ENCODE data around the gene UQCC2.

Gene UQCC2

GRCh38 chr6:33688451-33689147 lies 22.9 kb downstream of the UQCC2 start:
- DNase-seq = no peak

DNA sequence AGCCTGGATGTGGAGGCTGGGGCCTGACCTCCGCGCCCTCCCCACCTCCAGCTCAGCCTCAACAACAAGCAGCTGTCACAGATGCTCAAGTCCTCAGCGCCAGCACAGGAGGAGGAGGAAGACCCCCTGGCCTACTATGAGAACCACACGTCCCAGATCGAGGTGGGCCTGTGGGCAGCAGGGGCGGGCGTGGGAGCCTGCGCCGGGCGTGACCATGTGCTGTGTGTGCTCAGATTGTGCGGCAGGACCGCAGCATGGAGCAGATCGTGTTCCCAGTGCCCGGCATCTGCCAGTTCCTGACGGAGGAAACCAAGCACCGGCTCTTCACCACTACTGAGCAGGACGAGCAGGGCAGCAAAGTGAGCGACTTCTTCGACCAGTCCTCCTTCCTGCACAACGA lies 23.5 kb downstream of the UQCC2 start:
- no peak for DNase-seq

GRCh38 chr6:33686981-33687975 lies 24.2 kb downstream of the UQCC2 start:
- no peak for DNase-seq

GRCh38 chr6:33686225-33686924 lies 25.1 kb downstream of the UQCC2 start:
- no peak for DNase-seq

DNA sequence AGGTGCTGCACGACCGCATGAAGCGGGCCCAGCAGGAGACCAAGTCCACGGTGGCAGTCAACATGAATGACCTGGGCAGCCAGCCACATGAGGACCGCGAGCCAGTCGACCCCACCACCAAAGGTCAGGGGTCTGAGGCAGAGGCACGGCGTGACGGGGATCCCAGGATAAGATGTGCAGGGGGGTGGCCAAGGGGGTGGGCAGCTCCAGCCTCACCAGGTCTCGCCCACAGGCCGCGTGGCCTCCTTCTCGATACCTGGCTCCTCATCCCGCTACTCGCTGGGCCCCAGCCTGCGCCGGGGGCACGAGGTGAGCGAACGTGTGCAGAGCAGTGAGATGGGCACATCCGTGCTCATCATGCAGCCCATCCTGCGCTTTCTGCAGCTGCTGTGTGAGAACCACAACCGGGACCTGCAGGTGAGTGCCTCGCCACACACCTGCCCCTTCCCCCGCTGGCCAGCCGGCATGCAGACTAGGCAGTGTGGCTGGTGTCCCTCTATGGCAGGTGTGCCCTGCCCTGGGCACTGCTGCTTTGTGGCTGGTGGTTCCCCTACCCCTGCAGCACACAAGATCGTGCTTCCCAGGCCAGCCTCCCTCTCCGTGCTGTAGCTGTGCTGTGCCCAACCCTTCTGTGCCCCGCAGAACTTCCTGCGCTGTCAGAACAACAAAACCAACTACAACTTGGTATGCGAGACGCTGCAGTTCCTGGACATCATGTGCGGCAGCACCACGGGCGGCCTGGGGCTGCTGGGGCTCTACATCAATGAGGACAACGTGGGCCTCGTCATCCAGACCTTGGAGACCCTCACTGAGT lies 25.9 kb downstream of the UQCC2 start:
- DNase-seq = no peak

- no peak for DNase-seq
Measured at GRCh38 chr6:33684983-33685382, 26.5 kb downstream of the UQCC2 start.

DNA sequence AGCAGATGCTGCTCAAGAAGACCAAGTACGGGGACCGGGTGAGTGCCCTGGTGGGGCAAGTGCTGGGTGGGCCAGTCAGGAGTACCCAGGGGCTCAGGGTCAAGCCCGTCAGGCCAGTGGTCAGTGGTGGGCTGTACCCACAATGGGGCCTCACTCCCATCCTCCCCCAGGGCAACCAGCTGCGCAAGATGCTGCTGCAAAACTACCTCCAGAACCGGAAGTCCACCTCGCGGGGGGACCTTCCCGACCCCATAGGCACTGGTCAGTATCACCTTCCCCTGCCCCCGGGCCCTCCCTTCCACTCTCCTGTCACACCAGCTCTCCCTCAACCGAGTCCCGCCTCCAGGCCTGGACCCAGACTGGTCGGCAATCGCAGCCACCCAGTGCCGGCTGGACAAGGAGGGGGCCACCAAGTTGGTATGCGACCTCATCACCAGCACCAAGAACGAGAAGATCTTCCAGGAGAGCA lies 27.0 kb downstream of the UQCC2 start:
- no peak for DNase-seq

GRCh38 chr6:33683576-33684427 lies 27.7 kb downstream of the UQCC2 start:
- DNase-seq = no peak

DNA sequence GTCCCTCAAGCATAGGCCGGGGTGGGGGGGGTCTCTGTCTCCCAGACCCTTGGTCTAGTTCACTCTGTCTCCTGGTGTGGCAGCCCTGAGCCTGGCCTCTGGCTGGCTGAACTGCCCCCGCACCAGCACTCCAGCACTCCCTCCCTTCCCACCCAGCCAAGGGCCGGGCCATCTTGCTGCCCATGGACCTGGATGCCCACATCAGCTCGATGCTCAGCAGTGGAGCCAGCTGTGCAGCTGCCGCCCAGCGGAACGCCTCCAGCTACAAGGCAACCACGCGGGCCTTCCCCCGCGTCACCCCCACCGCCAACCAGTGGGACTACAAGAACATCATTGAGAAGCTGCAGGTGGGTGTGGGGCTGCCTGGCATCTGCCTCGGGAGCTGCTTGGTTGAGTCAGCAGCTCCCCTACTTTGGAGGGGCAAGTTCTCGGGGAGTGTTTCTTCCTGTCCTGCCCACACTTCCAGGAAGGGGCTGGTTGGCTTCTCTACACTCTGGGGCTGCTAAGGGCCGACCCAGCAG lies 28.4 kb downstream of the UQCC2 start:
- no peak for DNase-seq

DNA sequence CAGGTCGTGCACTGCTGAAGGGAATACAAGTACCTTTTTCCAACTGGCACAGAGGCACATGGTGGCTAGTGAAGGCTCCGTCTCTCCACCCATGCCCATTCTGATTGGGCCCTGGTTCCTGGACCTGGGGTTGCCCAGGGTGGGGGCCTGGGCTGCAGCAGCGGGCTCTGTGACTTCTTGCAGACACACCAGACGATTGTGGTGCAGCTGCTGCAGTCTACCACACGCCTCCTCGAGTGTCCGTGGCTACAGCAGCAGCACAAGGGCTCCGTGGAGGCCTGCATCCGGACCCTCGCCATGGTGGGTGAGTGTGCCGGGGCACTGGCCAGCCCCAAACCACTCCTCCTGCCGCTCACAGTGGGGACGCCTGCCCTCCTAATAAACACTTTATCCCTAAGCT lies 29.2 kb downstream of the UQCC2 start:
- no peak for DNase-seq

DNA sequence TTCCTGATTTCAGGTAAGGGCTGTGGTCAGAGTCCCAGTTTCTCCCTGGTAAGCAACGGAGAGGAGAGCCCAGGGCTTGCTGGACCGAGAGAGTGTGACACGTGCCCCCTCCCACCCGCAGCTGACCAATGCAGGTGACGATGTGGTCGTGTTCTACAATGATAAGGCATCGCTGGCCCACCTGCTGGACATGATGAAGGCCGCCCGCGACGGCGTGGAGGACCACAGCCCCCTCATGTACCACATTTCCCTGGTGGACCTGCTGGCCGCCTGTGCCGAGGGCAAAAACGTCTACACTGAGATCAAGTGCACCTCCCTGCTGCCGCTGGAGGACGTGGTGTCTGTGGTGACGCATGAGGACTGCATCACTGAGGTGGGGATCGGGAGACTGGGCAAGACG lies 31.7 kb downstream of the UQCC2 start:
- no peak for DNase-seq

DNA sequence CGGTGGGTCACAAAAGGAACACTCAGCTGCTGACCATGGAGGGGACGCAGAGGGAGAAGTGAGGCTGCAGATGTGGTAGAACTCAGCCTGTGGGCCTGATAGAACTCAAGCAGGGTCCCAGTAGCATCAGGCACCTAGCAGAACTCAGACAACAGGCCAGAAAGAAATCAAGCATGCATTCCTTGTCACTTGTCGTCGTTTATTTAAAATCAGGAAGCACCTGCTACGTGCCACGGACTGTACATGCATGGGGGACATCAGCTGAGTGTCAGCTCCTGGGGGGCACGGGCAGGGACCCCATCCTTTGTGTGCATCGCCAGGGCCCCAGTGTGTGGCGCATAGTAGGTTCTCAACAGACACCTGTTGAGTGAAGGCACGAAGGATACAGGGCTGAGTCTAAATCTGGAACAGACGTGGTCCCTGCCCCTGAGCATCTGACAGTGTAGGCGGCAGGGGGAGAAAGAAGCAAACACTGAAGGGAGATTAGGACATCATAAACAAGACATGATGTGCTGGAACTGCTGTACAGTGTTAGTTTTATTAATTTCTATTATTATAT lies 32.5 kb downstream of the UQCC2 start:
- no peak for DNase-seq

GRCh38 chr6:33678233-33678931 lies 33.1 kb downstream of the UQCC2 start:
- DNase-seq = no peak

GRCh38 chr6:33677689-33678088 lies 33.8 kb downstream of the UQCC2 start:
- no peak for DNase-seq

DNA sequence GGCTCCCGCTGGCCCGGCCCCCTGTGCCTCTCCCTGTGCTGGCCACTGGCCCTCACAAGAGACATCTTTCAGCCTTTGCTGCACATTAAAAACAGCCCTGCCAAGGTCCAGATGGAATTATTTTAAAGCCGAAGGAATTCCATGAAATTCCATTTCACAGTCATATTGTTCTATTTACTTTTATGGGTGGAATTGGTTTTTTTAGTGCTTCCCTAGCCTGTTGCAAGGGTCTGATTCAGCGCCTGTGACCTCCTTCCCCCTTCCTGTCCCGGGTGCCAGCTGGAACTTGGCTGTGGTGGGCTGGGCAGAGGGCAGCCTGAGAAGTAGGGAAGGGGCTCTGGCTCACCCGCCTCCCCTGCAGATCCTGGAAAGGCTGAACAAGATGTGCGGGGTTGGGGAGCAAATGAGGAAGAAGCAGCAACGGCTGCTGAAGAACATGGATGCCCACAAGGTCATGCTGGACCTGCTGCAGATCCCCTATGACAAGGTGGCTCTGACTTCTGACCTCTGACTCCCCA lies 34.3 kb downstream of the UQCC2 start:
- no peak for DNase-seq

DNA sequence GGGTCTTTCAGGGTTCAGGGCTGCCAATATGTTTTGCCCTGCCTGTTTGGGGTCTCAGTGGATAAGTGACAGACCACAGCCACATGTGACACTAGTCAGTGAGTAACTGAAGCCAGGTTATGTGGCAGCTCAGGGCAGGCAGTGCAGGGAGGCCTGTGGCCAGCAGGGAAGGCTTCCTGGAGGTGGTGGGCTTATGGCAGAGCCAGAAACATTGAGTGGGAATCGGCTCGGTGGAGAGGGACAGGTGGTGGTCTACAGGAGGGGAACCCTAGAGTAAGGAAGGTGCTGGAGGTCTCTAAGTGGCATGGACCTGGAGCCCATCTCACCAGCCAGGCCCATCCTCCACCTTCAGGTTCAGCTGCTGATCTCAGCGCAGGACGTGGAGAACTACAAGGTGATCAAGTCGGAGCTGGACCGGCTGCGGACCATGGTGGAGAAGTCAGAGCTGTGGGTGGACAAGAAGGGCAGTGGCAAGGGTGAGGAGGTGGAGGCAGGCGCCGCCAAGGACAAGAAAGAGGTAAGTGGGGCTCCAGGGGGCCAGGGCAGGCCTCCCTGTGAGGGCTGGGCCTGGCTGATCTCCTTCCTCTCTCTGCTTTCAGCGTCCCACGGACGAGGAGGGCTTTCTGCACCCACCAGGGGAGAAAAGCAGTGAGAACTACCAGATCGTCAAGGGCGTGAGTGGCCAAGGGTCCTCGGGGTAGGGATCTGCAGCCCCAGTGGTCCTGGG lies 34.9 kb downstream of the UQCC2 start:
- no peak for DNase-seq

- DNase-seq = no peak
Measured at GRCh38 chr6:33675968-33676367, 35.5 kb downstream of the UQCC2 start.

GRCh38 chr6:33673851-33674250 lies 37.6 kb downstream of the UQCC2 start:
- DNase-seq = no peak

- DNase-seq = no peak
Measured at GRCh38 chr6:33672808-33673207, 38.7 kb downstream of the UQCC2 start.
